ENCODE measurements around the gene DDX17. TPM values are rescaled to one million over a fixed set of nuclear protein-coding genes. Genes with fewer than 3 reads are reported as not detected.

Gene DDX17
- total and polyA plus RNA-seq, 10 of the 15 experiments (the other 5 are each of a cell fraction or from before 2014, with no cell fraction given), result 25.2 to 778 (median 266) TPM

DNA sequence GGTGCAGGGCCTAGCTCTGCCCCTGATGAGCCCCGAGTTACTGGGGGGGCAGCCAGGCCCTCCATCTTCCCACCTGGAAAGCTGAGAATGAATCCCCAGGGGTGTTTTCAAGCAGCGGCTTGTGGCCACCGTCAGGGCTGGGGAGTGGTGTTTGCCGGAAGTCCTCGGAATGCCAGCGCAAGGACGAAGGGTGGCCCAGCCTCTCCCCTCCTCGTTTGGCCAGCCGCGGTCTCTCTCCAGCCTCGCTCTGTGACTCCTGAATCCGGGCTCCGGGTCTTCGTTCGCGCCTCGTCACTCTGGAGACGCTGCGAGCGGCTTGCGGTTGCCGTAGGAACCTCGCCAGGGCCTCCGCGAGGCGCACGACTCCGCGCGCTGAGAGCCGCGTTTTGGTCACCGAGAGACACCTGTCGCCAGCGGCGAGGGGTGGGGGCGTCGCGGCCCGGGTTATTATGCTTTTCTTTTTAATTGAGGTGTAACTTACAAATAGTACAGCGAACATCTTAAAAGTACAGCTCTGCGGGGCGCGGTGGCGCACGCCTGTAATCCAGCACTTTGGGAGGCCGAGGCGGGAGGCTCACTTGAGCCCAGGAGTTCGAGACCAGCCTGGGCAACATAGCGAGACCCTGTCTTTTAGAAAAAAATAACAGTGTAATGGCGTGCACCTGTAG is 44.6 kb downstream of the DDX17 start:
- intact Hi-C loops (cut with micrococcal nuclease; ENCODE audit: unreplicated experiment), result no loop called here
- no peaks in the 10 kb centered on the region for H4K20me1 ChIP-seq (ENCODE audit: control insufficient read depth, insufficient read depth)
- no peaks in the 10 kb centered on the region for H3K4me1 ChIP-seq (ENCODE audit: control insufficient read depth, insufficient read depth, low read length)
- no peak for DNase-seq (ENCODE audit: low read depth, low spot score)
- H3K36me3 ChIP-seq (ENCODE audit: control insufficient read depth in 2 of 2, insufficient read depth in 2 of 2, low read length in 1 of 2), result no peaks in the 10 kb centered on the region
- H3K27ac ChIP-seq (ENCODE audit: control insufficient read depth, insufficient read depth), result no peak overlapping the region
- RAD21 ChIA-PET (ENCODE audit: unreplicated experiment), result no interaction called here
- SMC1A ChIA-PET (ENCODE audit: uncharacterized antibody, unreplicated experiment), result no interaction called here
- H3K9ac ChIP-seq (ENCODE audit: control insufficient read depth, insufficient read depth, low read length), result no peak overlapping the region
- no peaks in the 10 kb centered on the region for H3K79me2 ChIP-seq (ENCODE audit: control insufficient read depth, insufficient read depth, low read length)
- H3K9me3 ChIP-seq (replicated peaks; ENCODE audit: control insufficient read depth, insufficient read depth, low read length), result no peaks in the 10 kb centered on the region
- H2AFZ ChIP-seq (ENCODE audit: control insufficient read depth, low read depth, low read length), result no peak overlapping the region
- TF ChIP-seq RUNX3 (IDR thresholded peaks at IDR 0.05; ENCODE audit: low read length) (peak; percentile 54; the same call in 1 of the 2 replicates), YY1 (IDR thresholded peaks at IDR 0.05; ENCODE audit: low read depth, low read length) (peak; percentile 51; the same call in 1 of the 2 replicates), HDAC6 (IDR thresholded peaks at IDR 0.05; ENCODE audit: unreplicated experiment) (peak; percentile 64), SP1 (IDR thresholded peaks at IDR 0.05; ENCODE audit: low read depth, low read length) (peak; percentile 72), NFYB (IDR thresholded peaks at IDR 0.05; ENCODE audit: insufficient read depth, low read depth, low read length) (no peak)
- TF ChIP-seq, protein P1, sequence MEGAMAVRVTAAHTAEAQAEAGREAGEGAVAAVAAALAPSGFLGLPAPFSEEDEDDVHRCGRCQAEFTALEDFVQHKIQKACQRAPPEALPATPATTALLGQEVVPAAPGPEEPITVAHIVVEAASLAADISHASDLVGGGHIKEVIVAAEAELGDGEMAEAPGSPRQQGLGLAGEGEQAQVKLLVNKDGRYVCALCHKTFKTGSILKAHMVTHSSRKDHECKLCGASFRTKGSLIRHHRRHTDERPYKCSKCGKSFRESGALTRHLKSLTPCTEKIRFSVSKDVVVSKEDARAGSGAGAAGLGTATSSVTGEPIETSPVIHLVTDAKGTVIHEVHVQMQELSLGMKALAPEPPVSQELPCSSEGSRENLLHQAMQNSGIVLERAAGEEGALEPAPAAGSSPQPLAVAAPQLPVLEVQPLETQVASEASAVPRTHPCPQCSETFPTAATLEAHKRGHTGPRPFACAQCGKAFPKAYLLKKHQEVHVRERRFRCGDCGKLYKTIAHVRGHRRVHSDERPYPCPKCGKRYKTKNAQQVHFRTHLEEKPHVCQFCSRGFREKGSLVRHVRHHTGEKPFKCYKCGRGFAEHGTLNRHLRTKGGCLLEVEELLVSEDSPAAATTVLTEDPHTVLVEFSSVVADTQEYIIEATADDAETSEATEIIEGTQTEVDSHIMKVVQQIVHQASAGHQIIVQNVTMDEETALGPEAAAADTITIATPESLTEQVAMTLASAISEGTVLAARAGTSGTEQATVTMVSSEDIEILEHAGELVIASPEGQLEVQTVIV (IDR thresholded peaks at IDR 0.05; ENCODE audit: borderline replicate concordance, partially characterized antibody), result no peak
- peaks cover 12 to 15% of the 10 kb centered on the region in 2 experiments for H3K27me3 ChIP-seq (replicated peaks in 1 of 2; ENCODE audit: control insufficient read depth in 2 of 2, insufficient read depth in 2 of 2, low read length in 1 of 2)
- no peak overlapping the region for H3K4me3 ChIP-seq
- ATAC-seq, result peak; percentile 51
- in situ Hi-C loops (cut with MboI), result no loop called here
- no TSS peak for BruUV-seq (replicated peaks)
- CTCF ChIA-PET, result interaction anchor here (0.5 to 1.2 kb wide), 2 partner anchors 14 to 409 kb away, joined by 3 to 4 read pairs; no protein-coding TSS in a partner anchor
- FAIRE-seq, result no peak
- POLR2A ChIA-PET, result interaction anchor here (0.5 kb wide), 1 partner anchor 17 kb away, joined by 4 read pairs; no protein-coding TSS in a partner anchor
- H3K4me2 ChIP-seq (ENCODE audit: control insufficient read depth, insufficient read depth), result no peak overlapping the region; the same call in 1 of the 2 replicates
- WGBS (ENCODE audit: insufficient coverage, insufficient replicate concordance, low lambda C conversion rate, missing lambda C conversion rate), result 22% methylated on average over 51 of the region's 51 CpGs
